Measurements from ENCODE around the gene HSD17B12. TPM values are rescaled to one million over a fixed set of nuclear protein-coding genes. Genes with fewer than 3 reads are reported as not detected.
A peak's percentile ranks its signal among the peaks of the same experiment; 100 is the strongest.

Gene HSD17B12
- total and polyA plus RNA-seq, 2 of the 13 experiments (the other 11 are each of a cell fraction or from before 2014, with no cell fraction given): 50.3 to 117 TPM

- TF ChIP-seq ZNF501 (CRISPR knock-in tag; IDR thresholded peaks at IDR 0.05) (peak; percentile 96), NCOA2 (CRISPR knock-in tag; IDR thresholded peaks at IDR 0.05) (no peak; the same call in 1 of the 2 replicates), ZNF691 (CRISPR knock-in tag; IDR thresholded peaks at IDR 0.05; ENCODE audit: borderline replicate concordance, low read depth) (0 out of 2 replicates have a peak, but pooled peaks have one; percentile 45), SOX13 (IDR thresholded peaks at IDR 0.05) (no peak), SOX13 (CRISPR knock-in tag; conservative IDR thresholded peaks at IDR 0.05 in 1 of 2, IDR thresholded peaks at IDR 0.05 in 1 of 2) (no peak; a peak in 1 of 4 replicates), ZNF703 (CRISPR knock-in tag; IDR thresholded peaks at IDR 0.05; ENCODE audit: borderline replicate concordance) (no peak), STAT5B (CRISPR knock-in tag; IDR thresholded peaks at IDR 0.05) (peak; percentile 83; the same call in 1 of the 2 replicates), DR1 (CRISPR knock-in tag; IDR thresholded peaks at IDR 0.05) (peak; percentile 58; the same call in 1 of the 2 replicates), ZNF598 (CRISPR knock-in tag; IDR thresholded peaks at IDR 0.05; ENCODE audit: borderline replicate concordance) (peak; percentile 69; the same call in 1 of the 2 replicates), SMAD1 (CRISPR knock-in tag; IDR thresholded peaks at IDR 0.05; ENCODE audit: borderline replicate concordance, low read depth) (peak; percentile 93; the same call in 1 of the 2 replicates), DZIP1 (CRISPR knock-in tag; IDR thresholded peaks at IDR 0.05) (no peak), ZNF124 (CRISPR knock-in tag; IDR thresholded peaks at IDR 0.05) (peak; percentile 65), DMTF1 (CRISPR knock-in tag; IDR thresholded peaks at IDR 0.05) (no peak), MXD1 (CRISPR knock-in tag; IDR thresholded peaks at IDR 0.05) (no peak), CREM (IDR thresholded peaks at IDR 0.05) (peak; percentile 87), CREM (CRISPR knock-in tag; IDR thresholded peaks at IDR 0.05) (no peak), HINFP (CRISPR knock-in tag; IDR thresholded peaks at IDR 0.05; ENCODE audit: low read depth) (0 out of 2 replicates have a peak, but pooled peaks have one; percentile 73), AGO2 (optimal IDR thresholded peaks at IDR 0.05; ENCODE audit: low read depth, low read length) (no peak), ZNF878 (CRISPR knock-in tag; IDR thresholded peaks at IDR 0.05) (no peak; the same call in 1 of the 2 replicates), ZNF292 (CRISPR knock-in tag; IDR thresholded peaks at IDR 0.05; ENCODE audit: borderline replicate concordance, low read depth) (no peak)
Measured at GRCh38 chr11:43880640-43881159, 200.2 kb downstream of the HSD17B12 start, which contains the start of gene ALKBH3 (continued).
